ENCODE data around the gene ATXN7L3.

DNA sequence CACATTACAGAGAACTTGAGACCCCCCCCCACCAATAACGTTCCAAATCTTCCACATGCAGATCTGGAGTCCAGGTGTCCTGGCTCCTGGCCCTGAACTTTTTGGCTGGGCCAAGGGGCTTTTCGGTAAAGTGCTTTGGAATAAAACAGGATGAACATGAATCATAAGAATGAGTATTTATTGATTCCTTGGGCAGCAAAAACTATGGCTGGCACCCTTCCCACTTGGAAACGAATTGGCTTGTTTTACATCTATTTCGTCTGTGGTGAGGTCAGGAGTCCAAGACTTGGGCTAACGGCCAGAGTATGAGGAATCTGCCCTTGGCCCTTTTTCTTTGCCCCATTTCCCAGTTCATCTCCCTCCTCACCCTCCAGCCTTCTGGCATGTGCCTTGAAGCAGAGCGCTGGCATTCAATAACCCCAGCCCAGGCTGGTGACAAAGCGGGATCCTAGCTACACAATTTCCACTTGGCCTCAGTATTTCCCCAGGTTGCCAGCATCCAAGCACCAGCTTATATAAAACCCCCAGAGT, 23.9 kb upstream of the ATXN7L3 start:
- TF ChIP-seq POLR2A (IDR thresholded peaks at IDR 0.05), result no peak
- TF ChIP-seq, protein P1, sequence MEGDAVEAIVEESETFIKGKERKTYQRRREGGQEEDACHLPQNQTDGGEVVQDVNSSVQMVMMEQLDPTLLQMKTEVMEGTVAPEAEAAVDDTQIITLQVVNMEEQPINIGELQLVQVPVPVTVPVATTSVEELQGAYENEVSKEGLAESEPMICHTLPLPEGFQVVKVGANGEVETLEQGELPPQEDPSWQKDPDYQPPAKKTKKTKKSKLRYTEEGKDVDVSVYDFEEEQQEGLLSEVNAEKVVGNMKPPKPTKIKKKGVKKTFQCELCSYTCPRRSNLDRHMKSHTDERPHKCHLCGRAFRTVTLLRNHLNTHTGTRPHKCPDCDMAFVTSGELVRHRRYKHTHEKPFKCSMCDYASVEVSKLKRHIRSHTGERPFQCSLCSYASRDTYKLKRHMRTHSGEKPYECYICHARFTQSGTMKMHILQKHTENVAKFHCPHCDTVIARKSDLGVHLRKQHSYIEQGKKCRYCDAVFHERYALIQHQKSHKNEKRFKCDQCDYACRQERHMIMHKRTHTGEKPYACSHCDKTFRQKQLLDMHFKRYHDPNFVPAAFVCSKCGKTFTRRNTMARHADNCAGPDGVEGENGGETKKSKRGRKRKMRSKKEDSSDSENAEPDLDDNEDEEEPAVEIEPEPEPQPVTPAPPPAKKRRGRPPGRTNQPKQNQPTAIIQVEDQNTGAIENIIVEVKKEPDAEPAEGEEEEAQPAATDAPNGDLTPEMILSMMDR (IDR thresholded peaks at IDR 0.05), result no peak

Data from tibial nerve (tissue), 3 donors.